Smooth muscle cell (in vitro differentiated cells): Measurements from ENCODE around the gene NUBPL. TPM values are rescaled to one million over a fixed set of nuclear protein-coding genes. Genes with fewer than 3 reads are reported as not detected.
"Not testable (repeated sequence)": the region's sequence is repeated elsewhere in the genome, so short reads cannot be mapped to it uniquely, and the experiment has no call there.

Experiments
- DNase-seq: peaks from one replicate; lab custom pipeline; 2025; ENCODE audit not compliant: unreplicated experiment; lab: John Stamatoyannopoulos, UW
- H2AFZ ChIP-seq: fragments of 200-600 bp; sonication (generic); 2 replicates; pipeline ENCODE4 v1.6.0; 2016; ENCODE audit warnings: antibody characterized with exemption, low read depth, mild to moderate bottlenecking
- H3F3A ChIP-seq: fragments of 200-600 bp; sonication (generic); 2 replicates; pipeline ENCODE4 v1.6.0; 2017; ENCODE audit warnings: antibody characterized with exemption, low read depth
- H3K27ac ChIP-seq: fragments of 200-600 bp; sonication (generic); 2 replicates; pipeline ENCODE4 v1.5.1; 2016; ENCODE audit warnings: low read depth, mild to moderate bottlenecking
- H3K27me3 ChIP-seq: fragments of 200-600 bp; sonication (generic); 2 replicates; pipeline ENCODE4 v1.6.1; 2016; ENCODE audit warnings: low read depth, mild to moderate bottlenecking
- H3K36me3 ChIP-seq: fragments of 200-600 bp; sonication (generic); 2 replicates; pipeline ENCODE4 v1.5.1; 2016; ENCODE audit warnings: low read depth
- H3K4me1 ChIP-seq: fragments of 200-600 bp; sonication (generic); 2 replicates; pipeline ENCODE4 v1.5.1; 2016; ENCODE audit warnings: low read depth
- H3K4me2 ChIP-seq: fragments of 200-600 bp; sonication (generic); 2 replicates; pipeline ENCODE4 v1.6.0; 2016; ENCODE audit warnings: mild to moderate bottlenecking
- H3K4me3 ChIP-seq: fragments of 200-600 bp; sonication (generic); 2 replicates; pipeline ENCODE4 v1.5.1; 2016; ENCODE audit warnings: mild to moderate bottlenecking
- H3K79me2 ChIP-seq: fragments of 200-600 bp; sonication (generic); 2 replicates; pipeline ENCODE4 v1.6.0; 2016; ENCODE audit warnings: low read depth, mild to moderate bottlenecking
- H3K9ac ChIP-seq: fragments of 200-600 bp; sonication (generic); 2 replicates; pipeline ENCODE4 v1.6.0; 2016; ENCODE audit warnings: low read depth
- H3K9me3 ChIP-seq: fragments of 200-600 bp; sonication (generic); replicated peaks from 2 replicates; pipeline ENCODE4 v1.5.1; 2016; ENCODE audit warnings: low read depth
- H4K20me1 ChIP-seq: fragments of 200-600 bp; sonication (generic); 2 replicates; pipeline ENCODE4 v1.6.0; 2016; ENCODE audit warnings: low read depth
- CTCF ChIP-seq: fragments of 200-600 bp; sonication (generic); IDR thresholded peaks from 2 replicates; pipeline ENCODE4 v1.5.1; 2017; ENCODE audit warnings: borderline replicate concordance, mild to moderate bottlenecking, antibody characterized with exemption; ENCODE audit not compliant: insufficient read depth, poor library complexity, severe bottlenecking
- WGBS: methylation state at CpG from one replicate; pipeline ENCODE4 v1.1.7; 2016; ENCODE audit warnings: low lambda C conversion rate; 5-methylcytosine and 5-hydroxymethylcytosine counted together
- polyA plus RNA-seq: library from polyadenylated mRNA; unstranded; fragments of >200 nt; fragmentation: Nextera tagmentation; extraction: Ambion mirVana; gene quantifications from 2 replicates; pipeline ENCODE4 v1.2.1, GENCODE V29; 2016
- total RNA-seq: library from RNA; depleted of rRNA; stranded (reverse); fragments of >200 nt; gene quantifications from 2 replicates; pipeline ENCODE4 v1.2.3, GENCODE V29; 2014

The NUBPL gene
- total and polyA plus RNA-seq, 2 experiments from 2014 or later = 9.1 to 11.7 TPM

DNA sequence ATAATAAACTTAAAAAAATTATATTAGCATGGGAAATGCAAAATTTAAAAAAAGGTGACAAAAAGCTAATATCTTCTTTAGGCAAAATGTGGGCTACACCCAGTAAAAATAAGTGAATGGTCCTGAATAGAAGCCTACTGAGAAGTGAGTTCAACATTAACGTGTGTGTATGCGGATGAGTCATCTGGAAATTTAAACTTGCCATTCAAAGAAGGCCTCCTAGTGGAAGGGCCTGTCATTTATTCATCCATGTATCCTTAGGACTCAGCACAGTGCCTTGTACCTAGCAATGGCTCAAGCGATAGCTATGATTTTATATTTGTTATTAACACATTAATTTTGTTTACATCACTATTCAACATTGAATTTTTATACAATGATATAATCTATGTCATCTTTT is 226.2 kb downstream of the NUBPL start:
- Histone ChIP-seq H3K9me3 (peaks cover 2% of the 10 kb centered on the region), H3K27ac (no peak overlapping the region), H2AFZ (no peak overlapping the region), H3K4me1 (no peaks in the 10 kb centered on the region), H3K27me3 (no peaks in the 10 kb centered on the region), H3K9ac (no peak overlapping the region), H3K36me3 (no peaks in the 10 kb centered on the region), H3K79me2 (no peaks in the 10 kb centered on the region), H3K4me3 (no peak overlapping the region), H4K20me1 (no peaks in the 10 kb centered on the region), H3F3A (no peaks in the 10 kb centered on the region), H3K4me2 (no peak overlapping the region)
- peak; percentile 5 for TF ChIP-seq CTCF
- DNase-seq = no peak
- 87% methylated on average over 3 of the region's 3 CpGs for WGBS

DNA sequence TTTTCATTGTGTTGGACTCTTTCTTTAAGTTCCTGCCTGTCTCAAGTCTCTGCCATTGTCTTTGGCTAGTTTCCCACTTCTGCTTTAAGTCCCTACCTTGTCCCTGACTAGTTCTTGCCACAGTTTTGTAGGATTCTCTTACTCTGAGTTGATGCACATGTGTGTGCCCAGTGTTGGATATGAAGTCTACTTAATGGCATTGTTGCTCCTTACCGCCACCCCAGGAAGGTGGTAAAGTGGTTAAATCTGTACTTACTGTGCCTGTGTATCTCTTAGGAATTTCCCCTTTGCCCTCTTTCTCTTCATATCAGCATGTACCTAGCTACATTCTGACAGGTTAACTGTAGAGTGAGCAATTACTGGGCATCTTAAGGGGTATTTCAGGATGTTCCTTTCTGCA is 227.1 kb downstream of the NUBPL start:
- H3K79me2 ChIP-seq = no peaks in the 10 kb centered on the region
- no peaks in the 10 kb centered on the region for H3K27me3 ChIP-seq
- H3K4me2 ChIP-seq = no peak overlapping the region
- no peaks in the 10 kb centered on the region for H3K4me1 ChIP-seq
- no peak for DNase-seq
- TF ChIP-seq CTCF = no peak
- WGBS = 91% methylated on average over 1 of the region's 1 CpG
- H3K9ac ChIP-seq = no peak overlapping the region
- no peak overlapping the region for H3K4me3 ChIP-seq
- H3K9me3 ChIP-seq = no peaks in the 10 kb centered on the region
- no peaks in the 10 kb centered on the region for H3K36me3 ChIP-seq
- no peak overlapping the region for H3K27ac ChIP-seq
- H4K20me1 ChIP-seq = no peaks in the 10 kb centered on the region
- no peaks in the 10 kb centered on the region for H3F3A ChIP-seq
- H2AFZ ChIP-seq = no peak overlapping the region

- no peak for DNase-seq
- Histone ChIP-seq H3K4me3 (no peak overlapping the region), H3K4me2 (no peak overlapping the region), H3K79me2 (no peaks in the 10 kb centered on the region), H3K9me3 (no peaks in the 10 kb centered on the region), H3K27me3 (no peaks in the 10 kb centered on the region), H3K27ac (no peak overlapping the region), H3K36me3 (no peaks in the 10 kb centered on the region), H3F3A (no peaks in the 10 kb centered on the region), H4K20me1 (no peaks in the 10 kb centered on the region), H3K4me1 (no peaks in the 10 kb centered on the region), H2AFZ (no peak overlapping the region), H3K9ac (no peak overlapping the region)
- TF ChIP-seq CTCF = no peak
Measured at GRCh38 chr14:31792726-31793125, 231.5 kb downstream of the NUBPL start.

- not testable (repeated sequence) for H3F3A ChIP-seq, H3K27ac ChIP-seq, H3K27me3 ChIP-seq, H3K4me3 ChIP-seq, H3K9me3 ChIP-seq, H3K36me3 ChIP-seq, DNase-seq, H3K79me2 ChIP-seq, H2AFZ ChIP-seq, H4K20me1 ChIP-seq, H3K4me1 ChIP-seq, H3K4me2 ChIP-seq, H3K9ac ChIP-seq
- 91% methylated on average over 3 of the region's 3 CpGs for WGBS
Measured at GRCh38 chr14:31797946-31798345, 236.7 kb downstream of the NUBPL start.
